Natural killer cell (primary cell): ENCODE measurements around the gene RNF148. TPM values are rescaled to one million over a fixed set of nuclear protein-coding genes. Genes with fewer than 3 reads are reported as not detected.

Source experiments
- ATAC-seq, 3 donors: fragments of 150-1000 bp in 2 of 3; fragments of 200-7000 bp in 1 of 3; cut with Tn5 transposase; 1 replicate in 1 of 3; 2 replicates in 2 of 3; pipeline ENCODE4 v1.10.0; 2021; ENCODE audit warnings: mild to moderate bottlenecking in 2 of 3, moderate library complexity in 2 of 3
- DNase-seq, 2 donors: peaks; one replicate each; pipeline versions ENCODE4 v3.0.0 to v3.0.0-alpha.2; 2013 to 2021; ENCODE audit warnings: mixed read lengths in 1 of 2
- H3K27ac ChIP-seq: one replicate; pipeline ENCODE4 v1.5.1; 2013; ENCODE audit warnings: mild to moderate bottlenecking, low read length
- H3K27me3 ChIP-seq: one replicate; pipeline ENCODE4 v1.6.1; 2013; ENCODE audit warnings: low read length; ENCODE audit not compliant: control insufficient read depth, insufficient read depth
- H3K36me3 ChIP-seq: one replicate; pipeline ENCODE4 v1.6.1; 2013; ENCODE audit warnings: low read length; ENCODE audit not compliant: control insufficient read depth, insufficient read depth
- H3K4me1 ChIP-seq: one replicate; pipeline ENCODE4 v1.6.1; 2013; ENCODE audit warnings: low read length; ENCODE audit not compliant: control insufficient read depth, insufficient read depth
- H3K4me3 ChIP-seq: one replicate; pipeline ENCODE4 v1.5.1; 2013; ENCODE audit warnings: low read length
- H3K9me3 ChIP-seq: one replicate; pipeline ENCODE4 v1.6.1; 2013; ENCODE audit warnings: low read length; ENCODE audit not compliant: control insufficient read depth, insufficient read depth
- H3K27ac Mint-ChIP-seq, 2 donors: one replicate each; pipeline ENCODE4 v1.8.0; 2022; ENCODE audit warnings: mild to moderate bottlenecking in 2 of 2, mixed read lengths in 2 of 2, moderate library complexity in 1 of 2
- H3K27me3 Mint-ChIP-seq, 2 donors: one replicate each; pipeline ENCODE4 v1.8.0; 2022; ENCODE audit warnings: low read depth in 2 of 2, mixed read lengths in 2 of 2
- H3K36me3 Mint-ChIP-seq: one replicate; pipeline ENCODE4 v1.8.0; 2022; ENCODE audit warnings: mixed read lengths
- H3K4me1 Mint-ChIP-seq, 2 donors: one replicate each; pipeline ENCODE4 v1.8.0; 2022; ENCODE audit warnings: mixed read lengths in 2 of 2
- H3K4me3 Mint-ChIP-seq: one replicate; pipeline ENCODE4 v1.8.0; 2022; ENCODE audit warnings: mild to moderate bottlenecking, moderate library complexity, mixed read lengths
- H3K9me3 Mint-ChIP-seq, 2 donors: one replicate each; pipeline ENCODE4 v1.8.0; 2022; ENCODE audit warnings: mixed read lengths in 2 of 2
- WGBS: methylation state at CpG from one replicate; pipeline ENCODE4 v1.1.7; 2013; ENCODE audit warnings: missing lambda C conversion rate; ENCODE audit not compliant: insufficient coverage; 5-methylcytosine and 5-hydroxymethylcytosine counted together
- intact Hi-C: fragments of 100-400 bp; cut with micrococcal nuclease; formaldehyde crosslinking; loops from one replicate; pipeline ENCODE4 v1.14.2; 2022
- total RNA-seq, 4 donors: library from RNA; stranded (reverse); fragments of 120-200 nt in 1 of 4; gene quantifications; one replicate each; pipeline versions ENCODE4 v1.2.3 to v1.2.4, GENCODE V29; 2013 to 2022
- TF ChIP-seq, protein P1 (sequence below): fragments of 200-600 bp; IDR thresholded peaks from one replicate; pipeline ENCODE4 v1.8.0; 2022; ENCODE audit warnings: antibody characterized with exemption

The RNF148 gene
- total RNA-seq, 3 donors from 2014 or later (not counting 1 experiment from before 2014, with no cell fraction given): not detected

DNA sequence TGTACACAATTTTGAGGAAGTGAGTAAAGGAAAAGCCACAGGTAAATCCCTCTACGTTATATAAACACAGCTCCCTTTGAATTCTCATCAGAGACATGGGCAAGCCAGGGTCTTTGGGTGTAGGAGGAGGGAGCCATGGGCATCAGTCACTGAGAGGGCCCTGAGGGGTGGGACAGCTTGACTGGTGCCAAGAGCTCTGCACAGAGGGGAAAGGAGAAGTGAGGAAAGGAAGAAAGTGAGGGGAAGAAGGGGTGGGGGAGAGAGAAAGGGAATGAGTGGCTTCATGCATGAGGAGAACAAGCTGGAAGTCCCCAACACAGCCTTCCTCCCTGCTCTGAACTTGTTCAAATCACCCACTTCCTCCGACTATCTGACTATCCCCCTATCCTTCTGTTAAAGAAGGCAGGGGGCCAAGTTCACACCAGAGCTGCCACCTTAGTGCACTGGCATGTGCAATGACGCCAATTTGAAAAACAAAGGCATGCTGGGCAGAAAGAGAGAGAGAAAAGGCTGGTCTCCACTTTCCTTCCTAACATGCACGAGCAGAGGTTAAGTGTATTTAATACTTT, 16.4 kb upstream of the RNF148 start:
- Mint-ChIP-seq H3K27me3 (no peaks in the 10 kb centered on the region), H3K4me3 (no peak overlapping the region), H3K27ac (no peak overlapping the region), H3K9me3 (peaks cover 5 to 8% of the 10 kb centered on the region in 2 donors), H3K36me3 (peaks cover 11% of the 10 kb centered on the region), H3K4me1 (no peaks in the 10 kb centered on the region)
- Histone ChIP-seq H3K9me3 (no peaks in the 10 kb centered on the region), H3K4me1 (no peaks in the 10 kb centered on the region), H3K4me3 (no peak overlapping the region), H3K27me3 (no peaks in the 10 kb centered on the region), H3K27ac (no peak overlapping the region), H3K36me3 (no peaks in the 10 kb centered on the region)
- no peak for DNase-seq
- TF ChIP-seq, protein P1, sequence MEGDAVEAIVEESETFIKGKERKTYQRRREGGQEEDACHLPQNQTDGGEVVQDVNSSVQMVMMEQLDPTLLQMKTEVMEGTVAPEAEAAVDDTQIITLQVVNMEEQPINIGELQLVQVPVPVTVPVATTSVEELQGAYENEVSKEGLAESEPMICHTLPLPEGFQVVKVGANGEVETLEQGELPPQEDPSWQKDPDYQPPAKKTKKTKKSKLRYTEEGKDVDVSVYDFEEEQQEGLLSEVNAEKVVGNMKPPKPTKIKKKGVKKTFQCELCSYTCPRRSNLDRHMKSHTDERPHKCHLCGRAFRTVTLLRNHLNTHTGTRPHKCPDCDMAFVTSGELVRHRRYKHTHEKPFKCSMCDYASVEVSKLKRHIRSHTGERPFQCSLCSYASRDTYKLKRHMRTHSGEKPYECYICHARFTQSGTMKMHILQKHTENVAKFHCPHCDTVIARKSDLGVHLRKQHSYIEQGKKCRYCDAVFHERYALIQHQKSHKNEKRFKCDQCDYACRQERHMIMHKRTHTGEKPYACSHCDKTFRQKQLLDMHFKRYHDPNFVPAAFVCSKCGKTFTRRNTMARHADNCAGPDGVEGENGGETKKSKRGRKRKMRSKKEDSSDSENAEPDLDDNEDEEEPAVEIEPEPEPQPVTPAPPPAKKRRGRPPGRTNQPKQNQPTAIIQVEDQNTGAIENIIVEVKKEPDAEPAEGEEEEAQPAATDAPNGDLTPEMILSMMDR: no peak
- no peak for ATAC-seq
- WGBS: 50% methylated on average over 2 of the region's 4 CpGs
- intact Hi-C loops: no loop called here

DNA sequence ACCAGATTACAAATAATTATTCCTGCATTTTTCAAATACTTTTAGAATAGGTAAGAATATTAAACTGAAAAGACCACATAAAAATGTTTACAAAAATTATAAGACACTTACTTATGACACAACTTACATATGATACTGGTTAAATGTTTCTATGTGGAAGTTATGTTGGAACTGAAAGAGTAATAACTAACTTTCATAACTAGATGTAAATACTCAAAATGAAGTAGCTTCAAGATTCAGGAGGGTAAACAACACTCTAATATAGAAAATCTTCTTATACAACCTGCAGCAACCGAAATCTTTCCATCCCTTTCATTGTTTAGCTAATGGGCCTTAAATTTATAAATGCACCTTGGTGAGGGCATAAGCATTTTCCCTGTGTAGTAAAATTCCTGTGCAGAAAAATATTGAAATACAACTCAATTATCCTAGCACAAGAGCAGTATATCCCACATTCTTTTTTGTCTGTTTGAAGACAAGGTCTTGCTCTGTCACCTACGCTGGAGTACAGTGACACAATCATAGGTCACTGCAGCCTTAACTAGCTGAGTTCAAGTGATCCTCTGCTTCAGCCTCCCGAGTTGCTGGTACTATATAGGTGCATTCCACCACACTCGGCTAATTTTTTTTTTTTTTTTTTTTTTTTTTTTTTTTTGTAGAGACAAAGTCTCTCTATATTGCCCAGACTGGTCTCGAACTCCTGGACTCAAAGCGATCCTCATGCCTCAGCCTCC, 14.8 kb upstream of the RNF148 start:
- peaks cover 5 to 8% of the 10 kb centered on the region in 2 donors for H3K9me3 Mint-ChIP-seq
- H3K4me3 Mint-ChIP-seq: no peak overlapping the region
- ATAC-seq (no peak), DNase-seq (no peak)
- peaks cover 11% of the 10 kb centered on the region for H3K36me3 Mint-ChIP-seq
- TF ChIP-seq, protein P1: no peak
- intact Hi-C loops: no loop called here
- no peaks in the 10 kb centered on the region for H3K4me1 ChIP-seq
- H3K27ac ChIP-seq: no peak overlapping the region
- H3K36me3 ChIP-seq: no peaks in the 10 kb centered on the region
- H3K4me1 Mint-ChIP-seq: no peaks in the 10 kb centered on the region
- H3K27me3 ChIP-seq: no peaks in the 10 kb centered on the region
- H3K4me3 ChIP-seq: no peak overlapping the region
- no peaks in the 10 kb centered on the region for H3K27me3 Mint-ChIP-seq
- WGBS: 94% methylated on average over 6 of the region's 6 CpGs
- no peaks in the 10 kb centered on the region for H3K9me3 ChIP-seq
- H3K27ac Mint-ChIP-seq: no peak overlapping the region

DNA sequence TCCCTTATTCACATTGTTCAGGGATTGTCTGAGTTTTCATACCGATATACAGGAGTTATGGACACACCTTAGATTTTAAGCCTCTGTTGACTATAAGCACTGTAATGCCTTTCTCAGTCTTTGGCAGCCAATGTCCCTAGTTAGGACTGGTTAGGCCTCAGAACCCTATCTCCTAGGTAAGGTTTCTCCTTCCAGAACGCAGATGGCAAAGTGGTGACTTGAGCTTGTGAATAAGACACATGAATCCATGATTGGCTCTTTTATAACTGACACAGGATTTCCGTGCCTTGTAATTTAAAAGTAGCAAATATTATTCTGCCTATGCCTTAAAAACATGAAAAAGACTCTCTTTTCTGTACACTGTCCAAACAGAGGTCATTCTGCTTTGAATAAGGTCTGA, 12.5 kb upstream of the RNF148 start:
- ATAC-seq: no peak
- Mint-ChIP-seq H3K27me3 (no peaks in the 10 kb centered on the region), H3K4me3 (no peak overlapping the region), H3K4me1 (no peaks in the 10 kb centered on the region), H3K36me3 (no peaks in the 10 kb centered on the region), H3K27ac (no peak overlapping the region), H3K9me3 (peaks cover 5 to 14% of the 10 kb centered on the region in 2 donors)
- Histone ChIP-seq H3K4me1 (no peaks in the 10 kb centered on the region), H3K27me3 (no peaks in the 10 kb centered on the region), H3K36me3 (no peaks in the 10 kb centered on the region), H3K9me3 (no peaks in the 10 kb centered on the region), H3K4me3 (no peak overlapping the region), H3K27ac (no peak overlapping the region)
- WGBS: 88% methylated on average over 3 of the region's 3 CpGs
- intact Hi-C loops: no loop called here
- no peak for DNase-seq
- TF ChIP-seq, protein P1: no peak
